WTC11 (cell line): ENCODE results near the gene TTLL12. TPM values are rescaled to one million over a fixed set of nuclear protein-coding genes. Genes with fewer than 3 reads are reported as not detected.

Experiments
- ATAC-seq: fragments of 200-7000 bp; cut with Tn5 transposase; 2 replicates; pipeline ENCODE4 v1.10.0; 2021; ENCODE audit warnings: mild to moderate bottlenecking, moderate library complexity
- CTCF ChIA-PET: fragments of 300-600 bp; sonication (Branson Sonifier 250); formaldehyde crosslinking; loops from one replicate; lab custom pipeline; 2021; ENCODE audit warnings: antibody characterized with exemption; lab: Charles Lee
- POLR2A ChIA-PET: fragments of 350-600 bp; sonication (Branson Sonifier 250); formaldehyde crosslinking; loops from one replicate; lab custom pipeline; 2021; ENCODE audit warnings: antibody characterized with exemption; lab: Charles Lee
- DNase-seq: peaks from one replicate; pipeline ENCODE4 v3.0.0; 2021; ENCODE audit warnings: low spot score
- H3K27ac Mint-ChIP-seq: 2 replicates; pipeline ENCODE4 v1.8.0; 2021; ENCODE audit warnings: mixed read lengths
- H3K27me3 Mint-ChIP-seq: 2 replicates; pipeline ENCODE4 v1.8.0; 2021; ENCODE audit warnings: low read depth, mild to moderate bottlenecking, moderate library complexity, mixed read lengths
- H3K36me3 Mint-ChIP-seq: 2 replicates; pipeline ENCODE4 v1.8.0; 2021; ENCODE audit warnings: mixed read lengths
- H3K4me1 Mint-ChIP-seq: 2 replicates; pipeline ENCODE4 v1.8.0; 2022; ENCODE audit warnings: mixed read lengths
- H3K4me3 Mint-ChIP-seq: 2 replicates; pipeline ENCODE4 v1.8.0; 2021; ENCODE audit warnings: mild to moderate bottlenecking, moderate library complexity, mixed read lengths
- H3K9me3 Mint-ChIP-seq: 2 replicates; pipeline ENCODE4 v1.8.0; 2021; ENCODE audit warnings: mixed read lengths
- ESRRA ChIP-seq: sonication (generic); formaldehyde crosslinking; IDR thresholded peaks from 2 replicates; pipeline ENCODE4 v1.8.1; 2022; ENCODE audit warnings: mild to moderate bottlenecking, missing genetic modification reagents, borderline replicate concordance
- GRHL2 ChIP-seq: fragments of 250-450 bp; sonication (Bioruptor Pico); IDR thresholded peaks from 2 replicates; pipeline ENCODE4 v1.8.0; 2022; ENCODE audit warnings: mild to moderate bottlenecking, moderate library complexity; ENCODE audit not compliant: insufficient replicate concordance, severe bottlenecking
- JUN ChIP-seq: sonication (generic); formaldehyde crosslinking; IDR thresholded peaks from 2 replicates; pipeline ENCODE4 v1.8.0; 2023; ENCODE audit warnings: mild to moderate bottlenecking, missing genetic modification reagents
- NFATC4 ChIP-seq: fragments of 250-450 bp; sonication (Bioruptor Pico); IDR thresholded peaks from 2 replicates; pipeline ENCODE4 v1.9.0; 2021; ENCODE audit warnings: mild to moderate bottlenecking
- RELA ChIP-seq: sonication (generic); formaldehyde crosslinking; IDR thresholded peaks from 2 replicates; pipeline ENCODE4 v1.8.1; 2022; ENCODE audit warnings: missing genetic modification reagents, mild to moderate bottlenecking, borderline replicate concordance
- total RNA-seq: library from RNA; stranded (reverse); gene quantifications from 3 replicates; pipeline ENCODE4 v1.2.3, GENCODE V29; 2021
- TF ChIP-seq, protein P1 (sequence below): sonication (generic); formaldehyde crosslinking; IDR thresholded peaks from 2 replicates; pipeline ENCODE4 v1.8.0; 2023; ENCODE audit warnings: missing genetic modification reagents
- TF ChIP-seq, protein P2 (sequence below): fragments of 200-600 bp; IDR thresholded peaks from 2 replicates; pipeline ENCODE4 v1.8.0; 2022; ENCODE audit warnings: antibody characterized with exemption
- TF ChIP-seq, protein P3 (sequence below): sonication (generic); formaldehyde crosslinking; IDR thresholded peaks from 2 replicates; pipeline ENCODE4 v1.8.1; 2022; ENCODE audit warnings: low read depth, missing genetic modification reagents, borderline replicate concordance
- TF ChIP-seq, protein P4 (sequence below): fragments of 250-450 bp; sonication (Bioruptor Pico); conservative IDR thresholded peaks from 2 replicates; pipeline ENCODE4 v1.9.0; 2021; ENCODE audit warnings: mild to moderate bottlenecking
- TF ChIP-seq, protein P5 (sequence below): sonication (generic); formaldehyde crosslinking; IDR thresholded peaks from 2 replicates; pipeline ENCODE4 v1.8.1; 2022; ENCODE audit warnings: mild to moderate bottlenecking, missing genetic modification reagents, moderate library complexity, borderline replicate concordance

The TTLL12 gene
- total RNA-seq, 1 experiment from 2014 or later = 134 TPM

DNA sequence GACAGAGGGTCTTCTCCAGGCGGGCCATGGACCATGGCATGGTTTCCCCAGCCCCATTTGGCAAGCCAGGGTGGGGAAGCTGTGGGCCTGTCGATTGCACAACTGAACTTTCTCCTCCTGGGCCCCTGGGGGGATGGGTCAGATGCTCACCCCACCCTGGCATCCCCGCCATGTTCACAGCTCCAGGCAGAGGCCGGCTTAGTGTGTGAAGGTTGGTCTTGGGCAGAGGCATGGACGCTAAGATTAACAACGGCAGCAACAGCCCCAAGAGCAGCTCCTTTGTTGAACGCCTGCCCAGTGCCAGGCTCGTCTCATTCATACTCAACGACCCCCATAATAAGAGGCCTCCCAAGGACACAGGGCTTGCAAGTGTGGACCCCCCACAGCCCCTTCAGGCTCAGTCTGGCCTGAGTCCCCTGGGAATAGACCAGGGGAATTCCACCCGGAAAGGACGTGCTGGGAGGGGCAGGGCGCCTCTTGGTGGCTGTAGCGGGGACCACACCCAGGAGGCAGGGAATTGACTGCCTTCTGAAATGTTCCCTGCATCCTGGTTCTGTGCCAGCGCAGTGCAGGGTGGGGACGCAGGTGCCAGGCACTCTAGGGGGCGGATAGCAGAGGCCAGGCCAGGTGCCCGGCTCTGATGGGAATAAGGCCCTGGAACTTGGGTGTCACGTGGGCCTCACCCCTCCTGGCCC is 27.3 kb downstream of the TTLL12 start:
- ATAC-seq = peak; percentile 66
- no peaks in the 10 kb centered on the region for H3K9me3 Mint-ChIP-seq
- no peaks in the 10 kb centered on the region for H3K4me1 Mint-ChIP-seq
- POLR2A ChIA-PET = no interaction called here
- CTCF ChIA-PET = interaction anchor here (0.5 to 1.2 kb wide), 4 partner anchors 50 to 1500 kb away, joined by 3 to 4 read pairs (median 3); no protein-coding TSS in a partner anchor
- TF ChIP-seq, protein P1, sequence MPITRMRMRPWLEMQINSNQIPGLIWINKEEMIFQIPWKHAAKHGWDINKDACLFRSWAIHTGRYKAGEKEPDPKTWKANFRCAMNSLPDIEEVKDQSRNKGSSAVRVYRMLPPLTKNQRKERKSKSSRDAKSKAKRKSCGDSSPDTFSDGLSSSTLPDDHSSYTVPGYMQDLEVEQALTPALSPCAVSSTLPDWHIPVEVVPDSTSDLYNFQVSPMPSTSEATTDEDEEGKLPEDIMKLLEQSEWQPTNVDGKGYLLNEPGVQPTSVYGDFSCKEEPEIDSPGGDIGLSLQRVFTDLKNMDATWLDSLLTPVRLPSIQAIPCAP (CRISPR knock-in tag) = no peak
- no peak for TF ChIP-seq NFATC4
- TF ChIP-seq, protein P2, sequence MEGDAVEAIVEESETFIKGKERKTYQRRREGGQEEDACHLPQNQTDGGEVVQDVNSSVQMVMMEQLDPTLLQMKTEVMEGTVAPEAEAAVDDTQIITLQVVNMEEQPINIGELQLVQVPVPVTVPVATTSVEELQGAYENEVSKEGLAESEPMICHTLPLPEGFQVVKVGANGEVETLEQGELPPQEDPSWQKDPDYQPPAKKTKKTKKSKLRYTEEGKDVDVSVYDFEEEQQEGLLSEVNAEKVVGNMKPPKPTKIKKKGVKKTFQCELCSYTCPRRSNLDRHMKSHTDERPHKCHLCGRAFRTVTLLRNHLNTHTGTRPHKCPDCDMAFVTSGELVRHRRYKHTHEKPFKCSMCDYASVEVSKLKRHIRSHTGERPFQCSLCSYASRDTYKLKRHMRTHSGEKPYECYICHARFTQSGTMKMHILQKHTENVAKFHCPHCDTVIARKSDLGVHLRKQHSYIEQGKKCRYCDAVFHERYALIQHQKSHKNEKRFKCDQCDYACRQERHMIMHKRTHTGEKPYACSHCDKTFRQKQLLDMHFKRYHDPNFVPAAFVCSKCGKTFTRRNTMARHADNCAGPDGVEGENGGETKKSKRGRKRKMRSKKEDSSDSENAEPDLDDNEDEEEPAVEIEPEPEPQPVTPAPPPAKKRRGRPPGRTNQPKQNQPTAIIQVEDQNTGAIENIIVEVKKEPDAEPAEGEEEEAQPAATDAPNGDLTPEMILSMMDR = peak; percentile 62
- TF ChIP-seq, protein P3, sequence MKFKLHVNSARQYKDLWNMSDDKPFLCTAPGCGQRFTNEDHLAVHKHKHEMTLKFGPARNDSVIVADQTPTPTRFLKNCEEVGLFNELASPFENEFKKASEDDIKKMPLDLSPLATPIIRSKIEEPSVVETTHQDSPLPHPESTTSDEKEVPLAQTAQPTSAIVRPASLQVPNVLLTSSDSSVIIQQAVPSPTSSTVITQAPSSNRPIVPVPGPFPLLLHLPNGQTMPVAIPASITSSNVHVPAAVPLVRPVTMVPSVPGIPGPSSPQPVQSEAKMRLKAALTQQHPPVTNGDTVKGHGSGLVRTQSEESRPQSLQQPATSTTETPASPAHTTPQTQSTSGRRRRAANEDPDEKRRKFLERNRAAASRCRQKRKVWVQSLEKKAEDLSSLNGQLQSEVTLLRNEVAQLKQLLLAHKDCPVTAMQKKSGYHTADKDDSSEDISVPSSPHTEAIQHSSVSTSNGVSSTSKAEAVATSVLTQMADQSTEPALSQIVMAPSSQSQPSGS (CRISPR knock-in tag) = no peak
- TF ChIP-seq, all 79 proteins: peak for 1
- H3K4me3 Mint-ChIP-seq = no peak overlapping the region
- no peak overlapping the region for H3K27ac Mint-ChIP-seq
- no peaks in the 10 kb centered on the region for H3K36me3 Mint-ChIP-seq
- H3K27me3 Mint-ChIP-seq = no peaks in the 10 kb centered on the region
- DNase-seq = peak; percentile 69

DNA sequence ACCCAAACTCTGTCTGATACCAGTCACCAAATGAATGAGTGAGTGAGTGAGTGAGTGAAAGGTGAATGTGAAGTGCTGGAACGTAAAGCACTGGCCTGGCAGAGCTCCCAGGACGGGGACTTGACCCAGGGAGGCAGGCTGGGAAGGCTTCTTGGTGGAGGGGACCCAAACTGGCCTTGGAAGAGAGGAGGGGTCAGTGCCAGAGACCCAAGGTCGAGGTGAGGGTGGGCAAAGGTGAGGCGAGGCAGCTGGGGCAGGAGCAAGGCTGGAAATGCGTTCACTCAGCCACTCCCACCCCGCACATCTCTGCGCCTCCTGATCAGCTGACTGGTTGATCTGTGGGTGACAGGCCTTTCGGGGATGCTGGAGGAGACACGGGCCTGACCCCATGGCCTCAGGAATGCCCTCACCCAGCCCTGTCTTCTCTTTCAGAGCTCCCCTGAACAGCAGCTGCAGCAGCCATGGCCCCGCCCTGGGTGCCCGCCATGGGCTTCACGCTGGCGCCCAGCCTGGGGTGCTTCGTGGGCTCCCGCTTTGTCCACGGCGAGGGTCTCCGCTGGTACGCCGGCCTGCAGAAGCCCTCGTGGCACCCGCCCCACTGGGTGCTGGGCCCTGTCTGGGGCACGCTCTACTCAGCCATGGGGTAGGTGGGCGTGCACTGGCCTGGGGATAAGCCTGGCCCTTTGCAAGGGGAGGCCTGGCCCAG is 28.0 kb downstream of the TTLL12 start:
- CTCF ChIA-PET = interaction anchor here (0.5 to 1.2 kb wide), 4 partner anchors 49 to 1501 kb away, joined by 3 to 4 read pairs (median 3); no protein-coding TSS in a partner anchor
- POLR2A ChIA-PET = no interaction called here
- peak overlapping the region; percentile 87 for H3K27ac Mint-ChIP-seq
- ATAC-seq (no peak), DNase-seq (no peak)
- H3K36me3 Mint-ChIP-seq = no peaks in the 10 kb centered on the region
- H3K27me3 Mint-ChIP-seq = no peaks in the 10 kb centered on the region
- H3K4me1 Mint-ChIP-seq = no peaks in the 10 kb centered on the region
- no peak overlapping the region for H3K4me3 Mint-ChIP-seq
- H3K9me3 Mint-ChIP-seq = no peaks in the 10 kb centered on the region
- TF ChIP-seq ESRRA (CRISPR knock-in tag) = no peak
- no peak for TF ChIP-seq RELA
- TF ChIP-seq GRHL2 = no peak
- TF ChIP-seq, protein P4, sequence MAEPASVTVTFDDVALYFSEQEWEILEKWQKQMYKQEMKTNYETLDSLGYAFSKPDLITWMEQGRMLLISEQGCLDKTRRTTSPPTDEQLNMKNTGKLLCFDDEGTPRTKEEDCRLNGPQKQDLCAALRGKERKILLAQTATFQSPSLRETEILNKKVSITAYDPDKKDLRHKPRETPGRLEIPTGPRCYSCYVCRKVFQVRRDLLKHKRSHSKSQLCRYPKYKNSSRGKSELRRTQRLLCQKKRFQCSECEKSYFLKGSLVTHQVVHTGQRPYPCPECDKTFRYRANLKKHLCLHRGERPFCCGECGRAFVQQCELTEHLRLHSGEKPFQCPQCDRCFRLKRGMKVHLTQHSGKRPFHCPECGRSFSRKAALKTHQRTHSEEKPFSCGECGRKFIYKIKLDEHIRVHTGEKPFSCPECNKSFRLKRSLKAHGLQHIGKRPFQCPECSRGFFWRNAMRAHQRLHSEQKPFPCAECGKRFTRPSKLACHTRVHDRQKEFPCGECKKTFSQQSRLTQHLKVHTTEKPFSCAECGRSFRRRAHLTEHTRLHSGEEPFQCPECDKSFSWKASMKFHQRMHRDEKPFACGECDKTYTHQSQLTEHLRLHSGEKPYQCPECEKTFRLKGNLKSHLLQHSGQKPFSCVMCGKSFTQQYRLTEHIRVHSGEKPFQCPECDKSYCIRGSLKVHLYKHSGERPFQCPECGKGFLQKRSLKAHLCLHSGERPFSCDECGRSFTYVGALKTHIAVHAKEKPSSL (CRISPR knock-in tag) = no peak
- no peak for TF ChIP-seq JUN (CRISPR knock-in tag)
- TF ChIP-seq, protein P3 (CRISPR knock-in tag) = no peak
- TF ChIP-seq, protein P5, sequence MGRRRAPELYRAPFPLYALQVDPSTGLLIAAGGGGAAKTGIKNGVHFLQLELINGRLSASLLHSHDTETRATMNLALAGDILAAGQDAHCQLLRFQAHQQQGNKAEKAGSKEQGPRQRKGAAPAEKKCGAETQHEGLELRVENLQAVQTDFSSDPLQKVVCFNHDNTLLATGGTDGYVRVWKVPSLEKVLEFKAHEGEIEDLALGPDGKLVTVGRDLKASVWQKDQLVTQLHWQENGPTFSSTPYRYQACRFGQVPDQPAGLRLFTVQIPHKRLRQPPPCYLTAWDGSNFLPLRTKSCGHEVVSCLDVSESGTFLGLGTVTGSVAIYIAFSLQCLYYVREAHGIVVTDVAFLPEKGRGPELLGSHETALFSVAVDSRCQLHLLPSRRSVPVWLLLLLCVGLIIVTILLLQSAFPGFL = no peak
